Testis (tissue), 2 donors: Measurements from ENCODE around the gene SKAP1.

Source experiments
- POLR2A ChIP-seq: fragments of 450-650 bp; IDR thresholded peaks from one replicate; pipeline ENCODE4 v1.6.1; 2017; ENCODE audit warnings: antibody characterized with exemption, mild to moderate bottlenecking, moderate library complexity
- TF ChIP-seq, protein P1 (sequence below), 3 experiments: fragments of 450-650 bp in 2 of 3; fragments of 200-600 bp in 1 of 3; sonication (generic) in 1 of 3; IDR thresholded peaks; one replicate each; pipeline ENCODE4 v1.5.1; 2016 to 2019; ENCODE audit warnings: antibody characterized with exemption in 3 of 3, mild to moderate bottlenecking in 2 of 3, moderate library complexity in 1 of 3

- TF ChIP-seq, protein P1, sequence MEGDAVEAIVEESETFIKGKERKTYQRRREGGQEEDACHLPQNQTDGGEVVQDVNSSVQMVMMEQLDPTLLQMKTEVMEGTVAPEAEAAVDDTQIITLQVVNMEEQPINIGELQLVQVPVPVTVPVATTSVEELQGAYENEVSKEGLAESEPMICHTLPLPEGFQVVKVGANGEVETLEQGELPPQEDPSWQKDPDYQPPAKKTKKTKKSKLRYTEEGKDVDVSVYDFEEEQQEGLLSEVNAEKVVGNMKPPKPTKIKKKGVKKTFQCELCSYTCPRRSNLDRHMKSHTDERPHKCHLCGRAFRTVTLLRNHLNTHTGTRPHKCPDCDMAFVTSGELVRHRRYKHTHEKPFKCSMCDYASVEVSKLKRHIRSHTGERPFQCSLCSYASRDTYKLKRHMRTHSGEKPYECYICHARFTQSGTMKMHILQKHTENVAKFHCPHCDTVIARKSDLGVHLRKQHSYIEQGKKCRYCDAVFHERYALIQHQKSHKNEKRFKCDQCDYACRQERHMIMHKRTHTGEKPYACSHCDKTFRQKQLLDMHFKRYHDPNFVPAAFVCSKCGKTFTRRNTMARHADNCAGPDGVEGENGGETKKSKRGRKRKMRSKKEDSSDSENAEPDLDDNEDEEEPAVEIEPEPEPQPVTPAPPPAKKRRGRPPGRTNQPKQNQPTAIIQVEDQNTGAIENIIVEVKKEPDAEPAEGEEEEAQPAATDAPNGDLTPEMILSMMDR (IDR thresholded peaks at IDR 0.05): no peak
- TF ChIP-seq POLR2A: no peak
Measured at GRCh38 chr17:48373130-48373830, 56.7 kb downstream of the SKAP1 start.
